HG02981 (cell line): ENCODE data around the gene RBM8A.

Experiments
- ATAC-seq: cut with Tn5 transposase; IDR thresholded peaks from one replicate; pipeline ENCODE4 v1.9.1; 2021; ENCODE audit warnings: mild to moderate bottlenecking, moderate library complexity; ENCODE audit not compliant: unreplicated experiment

The RBM8A gene

GRCh38 chr1:145927063-145927886 is at the start of gene RBM8A:
Gene RBM8A (minus strand): TSS chr1:145927484. CDS start chr1:145927426, 58 bp downstream.
- ATAC-seq: peak; percentile 98

- ATAC-seq: no peak
Measured at GRCh38 chr1:145977016-145977415, 49.7 kb upstream of the RBM8A start.

- no peak for ATAC-seq
Measured at GRCh38 chr1:145975216-145975615, 47.9 kb upstream of the RBM8A start.

- no peak for ATAC-seq
Measured at GRCh38 chr1:145974721-145975120, 47.4 kb upstream of the RBM8A start.

- no peak for ATAC-seq
Measured at GRCh38 chr1:145972580-145972979, 45.3 kb upstream of the RBM8A start.

- ATAC-seq: no peak
Measured at GRCh38 chr1:145967288-145967687, 40.0 kb upstream of the RBM8A start.

- ATAC-seq: no peak
Measured at GRCh38 chr1:145965119-145965744, 37.9 kb upstream of the RBM8A start.

- ATAC-seq: peak; percentile 85
Measured at GRCh38 chr1:145964328-145965118, 37.2 kb upstream of the RBM8A start, which contains the start of the genes ANKRD34A and POLR3GL. Gene ANKRD34A (minus strand): TSS chr1:145964575. CDS start chr1:145961759, 2,816 bp downstream. Gene POLR3GL (plus strand): TSS chr1:145964690. CDS start chr1:145974866, 10,176 bp downstream.

GRCh38 chr1:145963265-145964019 is 36.2 kb upstream of the RBM8A start:
- ATAC-seq: no peak

GRCh38 chr1:145962157-145963102 is 35.1 kb upstream of the RBM8A start:
- no peak for ATAC-seq

- no peak for ATAC-seq
Measured at GRCh38 chr1:145961425-145962156, 34.3 kb upstream of the RBM8A start.

GRCh38 chr1:145961109-145961424 is 33.8 kb upstream of the RBM8A start:
- no peak for ATAC-seq

- no peak for ATAC-seq
Measured at GRCh38 chr1:145960468-145961108, 33.3 kb upstream of the RBM8A start.

GRCh38 chr1:145959957-145960467 is 32.7 kb upstream of the RBM8A start:
- ATAC-seq: no peak

- no peak for ATAC-seq
Measured at GRCh38 chr1:145959333-145959732, 32.0 kb upstream of the RBM8A start.

GRCh38 chr1:145958734-145959133 is 31.4 kb upstream of the RBM8A start:
- no peak for ATAC-seq

- peak; percentile 85 for ATAC-seq
Measured at GRCh38 chr1:145957443-145958319, 30.4 kb upstream of the RBM8A start, which contains the start of gene LIX1L. Gene LIX1L (minus strand): TSS chr1:145958017. CDS start chr1:145957927, 90 bp downstream.
